WERI-Rb-1 (cell line): Measurements from ENCODE around the gene PRPF4.
A peak's percentile ranks its signal among the peaks of the same experiment; 100 is the strongest.

ENCODE experiments used
- DNase-seq: peaks from one replicate; pipeline ENCODE4 v3.0.0-alpha.2; 2020
- H3K27ac ChIP-seq: fragments of 250-450 bp; sonication (Bioruptor Pico); 2 replicates; pipeline ENCODE4 v1.5.1; 2020; ENCODE audit warnings: mild to moderate bottlenecking, moderate library complexity
- H3K27me3 ChIP-seq: fragments of 250-450 bp; sonication (Bioruptor Pico); 2 replicates; pipeline ENCODE4 v1.5.1; 2021; ENCODE audit warnings: mild to moderate bottlenecking, low read depth, moderate library complexity; ENCODE audit not compliant: insufficient read depth, severe bottlenecking
- H3K36me3 ChIP-seq: fragments of 250-450 bp; sonication (Bioruptor Pico); 2 replicates; pipeline ENCODE4 v1.5.1; 2020; ENCODE audit warnings: mild to moderate bottlenecking, moderate library complexity
- H3K4me3 ChIP-seq: 2 replicates; pipeline ENCODE4 v1.5.1; 2011; ENCODE audit warnings: low read depth, mild to moderate bottlenecking, control low read depth, low read length
- H3K9me3 ChIP-seq: fragments of 250-450 bp; sonication (Bioruptor Pico); 2 replicates; pipeline ENCODE4 v1.5.1; 2021; ENCODE audit warnings: mild to moderate bottlenecking, moderate library complexity; ENCODE audit not compliant: severe bottlenecking
- CTCF ChIP-seq: IDR thresholded peaks from 2 replicates; pipeline ENCODE4 v1.5.1; 2011; ENCODE audit warnings: low read depth, mild to moderate bottlenecking, control low read depth, inconsistent platforms, low read length

The PRPF4 gene

GRCh38 chr9:113298924-113299770 lies 23.7 kb downstream of the PRPF4 start:
- peak; percentile 92 for DNase-seq
- Histone ChIP-seq H3K9me3 (no peaks in the 10 kb centered on the region), H3K36me3 (peaks cover under 1% of the 10 kb centered on the region), H3K27me3 (no peaks in the 10 kb centered on the region), H3K4me3 (peak overlapping the region; percentile 42), H3K27ac (peak overlapping the region; percentile 95)
- no peak for TF ChIP-seq CTCF

GRCh38 chr9:113299800-113300292 lies 24.4 kb downstream of the PRPF4 start:
- peak; percentile 76 for DNase-seq
- Histone ChIP-seq H3K4me3 (peak overlapping the region; percentile 42), H3K27me3 (no peaks in the 10 kb centered on the region), H3K27ac (peak overlapping the region; percentile 95), H3K36me3 (no peaks in the 10 kb centered on the region; the same call in 1 of the 2 replicates), H3K9me3 (no peaks in the 10 kb centered on the region)
- TF ChIP-seq CTCF = no peak

GRCh38 chr9:113301548-113301947 lies 26.1 kb downstream of the PRPF4 start:
- no peaks in the 10 kb centered on the region for H3K9me3 ChIP-seq
- H3K4me3 ChIP-seq = no peak overlapping the region
- no peaks in the 10 kb centered on the region for H3K27me3 ChIP-seq
- no peak overlapping the region for H3K27ac ChIP-seq
- DNase-seq = no peak
- no peak for TF ChIP-seq CTCF
- H3K36me3 ChIP-seq = no peaks in the 10 kb centered on the region; the same call in 1 of the 2 replicates

- Histone ChIP-seq H3K9me3 (no peaks in the 10 kb centered on the region), H3K4me3 (no peak within 1 kb of the TSS), H3K36me3 (no peaks in the 10 kb centered on the region; the same call in 1 of the 2 replicates), H3K27me3 (no peaks in the 10 kb centered on the region), H3K27ac (0 out of 2 replicates have a peak within 1 kb of the TSS, but pooled peaks have one; percentile 9)
- DNase-seq = peak; percentile 31
- no peak for TF ChIP-seq CTCF
Observed at GRCh38 chr9:113302792-113303418, 27.4 kb downstream of the PRPF4 start, which contains the start of gene RNF183. TSS of gene RNF183 (minus strand) at chr9:113303376. CDS start at chr9:113298184, 5,192 bp downstream.

GRCh38 chr9:113306566-113306965 lies 31.1 kb downstream of the PRPF4 start:
- Histone ChIP-seq H3K4me3 (no peak overlapping the region), H3K36me3 (no peaks in the 10 kb centered on the region), H3K27ac (no peak overlapping the region), H3K27me3 (no peaks in the 10 kb centered on the region), H3K9me3 (no peaks in the 10 kb centered on the region)
- DNase-seq = no peak
- no peak for TF ChIP-seq CTCF
